Activated T-cell treated with anti-CD3 and anti-CD28 coated beads for 4 hours (primary cell): Measurements from ENCODE around the gene GPR55.
"Not testable (repeated sequence)": the region's sequence is repeated elsewhere in the genome, so short reads cannot be mapped to it uniquely, and the experiment has no call there.

Experiments used
- DNase-seq: peaks from one replicate; pipeline ENCODE4 v3.0.0-alpha.2; 2020

GPR55 gene

DNA sequence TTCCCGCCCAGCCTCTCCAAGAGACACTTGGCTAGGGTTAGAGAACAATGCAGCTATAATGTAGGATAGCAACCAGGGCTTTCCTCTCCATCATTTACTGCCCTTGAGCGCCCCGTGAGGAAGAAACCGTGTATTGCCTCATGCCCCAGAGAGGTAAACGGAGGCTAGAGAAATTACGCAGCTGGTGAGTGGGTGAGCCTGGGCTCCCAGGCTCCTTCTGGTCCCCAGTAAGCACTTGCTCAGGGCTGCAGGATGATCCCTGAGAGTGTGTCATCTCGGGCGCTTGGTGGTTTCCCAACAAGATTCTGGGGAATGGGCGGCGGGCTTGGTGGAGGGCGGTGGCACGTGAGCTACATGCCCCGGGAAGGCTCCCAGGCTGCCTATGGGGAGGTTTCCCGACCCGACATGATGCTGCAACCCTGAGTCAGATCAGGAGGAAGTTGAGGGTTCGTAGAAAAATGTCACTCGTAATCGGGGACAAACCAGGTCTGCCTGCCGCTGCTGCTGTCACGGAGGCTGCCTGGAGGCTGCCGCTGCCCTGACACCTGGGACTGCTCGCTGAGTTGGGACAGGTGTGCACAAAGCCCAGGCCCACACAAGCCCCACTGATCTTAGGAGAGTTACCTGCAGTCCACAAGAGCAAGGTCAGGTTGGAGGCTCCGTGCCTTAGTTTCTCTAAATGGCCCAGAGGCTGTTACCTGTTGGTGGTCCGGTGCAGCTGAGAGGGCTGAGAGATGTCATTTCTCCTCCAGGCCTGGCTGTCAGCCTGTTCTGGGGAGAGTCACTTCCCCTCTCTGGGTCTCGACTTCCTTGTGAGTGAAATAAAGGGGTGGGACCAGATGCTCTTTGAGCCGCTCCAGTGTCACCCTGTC, at the start of gene GPR55:
Gene GPR55, minus strand, starts transcription at position 773 of the 872 bp plus-strand sequence. CDS start 14,280 bp downstream, outside the sequence.
- peak; percentile 58 for DNase-seq

GRCh38 chr2:230974096-230974913, 49.3 kb upstream of the GPR55 start:
- DNase-seq = peak; percentile 32

DNA sequence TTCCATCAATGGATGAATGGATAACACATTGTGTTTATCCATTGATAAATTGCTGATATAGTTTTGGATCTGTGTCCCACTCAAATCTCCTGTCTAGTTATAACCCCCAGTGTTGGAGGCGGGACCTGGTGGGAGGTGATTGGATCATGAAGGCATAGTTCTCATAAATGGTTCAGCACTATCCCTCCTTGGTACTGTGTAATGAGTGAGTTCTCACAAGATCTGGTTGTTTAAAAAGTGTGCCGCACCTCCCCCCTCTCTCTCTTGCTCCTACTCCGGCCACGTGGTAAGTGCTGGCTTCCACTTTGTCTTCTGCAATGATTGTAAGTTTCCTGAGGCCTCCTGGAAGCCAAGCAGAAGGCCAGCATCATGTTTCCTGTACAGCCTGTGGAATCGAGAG, 47.0 kb upstream of the GPR55 start:
- no peak for DNase-seq

DNA sequence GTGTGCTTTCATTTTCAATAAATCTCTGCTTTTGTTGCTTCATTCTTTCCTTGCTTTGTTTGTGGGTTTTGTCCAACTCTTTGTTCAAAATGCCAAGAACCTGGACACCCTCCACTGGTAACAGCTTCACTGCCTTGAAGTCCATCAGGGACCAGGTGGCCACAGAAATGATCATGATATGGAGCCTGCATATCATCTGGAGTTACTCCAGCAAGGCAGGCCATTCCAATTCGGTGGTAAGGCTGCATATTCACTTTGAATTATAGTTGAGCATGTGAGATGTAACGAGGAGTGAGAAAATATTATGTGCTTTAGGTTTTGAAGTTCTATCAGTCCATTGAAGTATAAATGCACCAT, 44.6 kb upstream of the GPR55 start:
- no peak for DNase-seq

- DNase-seq = no peak
These were observed 44.0 kb upstream of the GPR55 start for GRCh38 chr2:230968921-230969658.

DNA sequence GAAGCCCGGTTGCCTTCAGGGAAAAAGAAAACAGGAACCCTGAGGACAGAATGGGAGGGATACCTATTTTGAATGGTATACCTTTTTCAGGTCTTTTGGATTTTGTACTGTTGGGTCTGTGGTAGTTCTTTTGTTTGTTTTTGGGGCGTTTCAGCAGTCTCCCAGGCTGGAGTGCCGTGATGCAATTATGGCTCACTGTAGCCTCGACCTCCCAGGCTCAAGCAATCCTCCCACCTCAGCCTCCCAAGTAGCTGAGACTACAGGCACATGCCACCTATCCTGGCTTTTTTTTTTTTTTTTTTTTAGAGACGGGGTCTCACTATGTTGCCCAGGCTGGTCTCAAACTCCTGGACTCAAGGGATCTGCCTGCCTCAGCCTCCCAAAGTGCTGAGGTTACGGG, 43.3 kb upstream of the GPR55 start:
- not testable (repeated sequence) for DNase-seq

DNA sequence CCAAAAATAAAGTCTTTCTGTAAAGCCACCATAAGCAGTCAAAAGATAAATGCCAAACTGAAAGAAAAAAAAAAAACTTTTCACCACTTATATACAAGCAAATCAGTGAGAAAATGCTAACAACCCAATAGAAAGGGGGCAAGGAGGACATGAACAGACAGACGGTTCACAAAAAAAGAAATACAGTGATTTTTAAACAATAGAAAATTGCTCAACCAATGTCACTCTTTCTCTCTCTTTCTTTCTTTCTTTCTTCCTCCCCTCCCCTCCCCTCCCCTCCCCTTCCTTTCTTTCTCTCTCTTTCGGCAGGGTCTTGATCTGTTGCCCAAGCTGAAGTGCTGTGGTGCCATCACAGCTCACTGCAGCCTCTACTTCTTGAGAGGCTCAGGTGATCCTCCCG, 42.1 kb upstream of the GPR55 start:
- no peak for DNase-seq

GRCh38 chr2:230964136-230964730, 39.2 kb upstream of the GPR55 start:
- DNase-seq = no peak

DNA sequence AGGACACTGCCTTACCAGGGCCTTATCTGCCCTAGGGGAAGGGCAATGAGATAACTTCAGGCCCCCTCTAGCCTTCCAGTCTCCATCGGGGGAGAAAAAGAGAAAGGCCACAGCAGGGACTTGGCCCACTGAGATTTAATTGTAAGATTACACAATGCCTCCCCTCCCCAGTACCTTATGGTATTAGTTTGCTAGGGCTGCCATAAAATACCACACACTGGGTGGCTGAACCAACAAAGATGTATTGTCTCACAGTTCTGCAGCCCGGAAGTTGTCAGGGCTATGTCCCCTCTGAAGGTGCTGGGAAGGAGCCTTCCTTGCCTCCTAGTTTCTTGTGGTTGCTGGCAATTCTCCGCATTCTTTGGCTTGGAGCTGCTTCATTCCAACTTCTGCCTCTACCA, 36.0 kb upstream of the GPR55 start:
- no peak for DNase-seq

DNA sequence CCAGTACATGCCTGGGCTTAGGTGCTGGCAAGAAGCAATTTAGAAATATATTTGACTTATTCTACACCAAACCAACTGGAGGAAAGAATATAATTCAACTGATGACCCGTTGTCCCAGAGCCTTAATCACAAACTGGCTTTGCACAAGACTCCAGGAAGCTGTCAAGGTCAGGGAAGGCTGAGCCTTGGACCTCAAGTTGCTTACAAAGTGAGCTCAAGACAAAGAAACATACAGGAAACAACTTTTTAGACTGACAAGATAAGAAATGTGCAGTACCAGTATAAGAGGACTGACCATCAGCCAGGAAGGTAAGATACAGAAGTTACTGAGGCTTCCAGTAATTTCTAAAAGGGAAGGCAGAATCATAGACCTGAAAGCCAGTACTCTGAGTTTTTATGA, 35.0 kb upstream of the GPR55 start:
- no peak for DNase-seq

- DNase-seq = no peak
These were observed 34.0 kb upstream of the GPR55 start for GRCh38 chr2:230958820-230959756.

- DNase-seq = no peak
These were observed 32.8 kb upstream of the GPR55 start for GRCh38 chr2:230957756-230958391.

GRCh38 chr2:230956827-230957755, 32.0 kb upstream of the GPR55 start:
- no peak for DNase-seq

- DNase-seq = no peak
These were observed 30.2 kb upstream of the GPR55 start for GRCh38 chr2:230955163-230955737.

DNA sequence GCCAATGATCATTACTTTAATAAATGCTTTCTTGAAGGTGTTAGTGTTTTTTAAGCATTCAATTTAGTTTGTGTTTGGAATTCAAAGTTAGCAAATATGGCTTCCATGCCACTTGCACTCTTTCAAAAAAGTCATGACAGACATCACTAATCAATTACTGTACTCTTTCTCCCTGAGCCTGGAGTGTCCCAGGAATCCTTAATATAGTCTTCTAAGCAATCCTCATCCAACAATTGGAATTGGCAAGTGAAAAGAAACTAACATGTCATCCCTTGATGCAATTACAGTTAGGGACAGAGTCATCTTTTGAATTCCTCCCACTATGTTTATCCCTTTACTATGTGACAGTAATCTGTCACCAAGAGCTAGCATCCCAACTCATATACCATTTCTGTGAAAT, 29.7 kb upstream of the GPR55 start:
- no peak for DNase-seq

GRCh38 chr2:230953845-230954244, 28.8 kb upstream of the GPR55 start:
- no peak for DNase-seq

DNA sequence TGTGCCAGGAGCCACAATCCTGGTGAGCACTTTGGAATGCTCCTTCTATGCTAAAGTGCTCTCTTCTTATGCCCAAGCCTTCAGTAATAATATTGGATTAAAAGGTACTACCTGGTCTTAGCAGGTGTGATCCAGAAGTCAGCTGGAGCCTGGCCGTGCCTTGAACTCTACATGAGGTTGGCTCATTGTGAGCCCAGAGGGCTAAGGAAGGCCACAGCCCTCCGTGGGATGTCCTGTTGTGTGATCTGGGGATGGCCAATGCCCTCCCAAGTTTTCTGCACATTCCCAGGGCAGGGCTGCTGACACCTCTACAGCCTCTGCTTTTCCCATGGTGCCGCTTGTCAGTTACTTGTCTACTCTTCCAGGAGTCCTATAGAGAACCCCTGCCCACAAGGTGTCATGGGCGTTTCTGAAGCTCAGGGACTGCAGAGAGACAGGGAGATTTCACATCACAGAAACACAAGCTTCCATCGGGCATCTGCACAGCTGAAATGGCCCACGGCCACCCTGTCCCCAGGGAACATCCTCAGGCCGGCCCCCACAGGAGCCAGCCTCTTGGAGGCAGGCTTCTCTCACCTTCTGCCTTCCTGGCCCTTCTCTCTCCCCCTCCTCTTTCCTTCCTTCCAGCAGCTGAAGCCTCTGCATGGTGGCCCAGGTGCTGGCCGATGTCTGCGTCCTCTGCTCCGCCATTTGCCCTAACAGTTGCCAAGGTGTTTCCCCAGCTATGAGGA, 27.3 kb upstream of the GPR55 start:
- DNase-seq = no peak

- DNase-seq = no peak
These were observed 26.4 kb upstream of the GPR55 start for GRCh38 chr2:230951396-230951795.

DNA sequence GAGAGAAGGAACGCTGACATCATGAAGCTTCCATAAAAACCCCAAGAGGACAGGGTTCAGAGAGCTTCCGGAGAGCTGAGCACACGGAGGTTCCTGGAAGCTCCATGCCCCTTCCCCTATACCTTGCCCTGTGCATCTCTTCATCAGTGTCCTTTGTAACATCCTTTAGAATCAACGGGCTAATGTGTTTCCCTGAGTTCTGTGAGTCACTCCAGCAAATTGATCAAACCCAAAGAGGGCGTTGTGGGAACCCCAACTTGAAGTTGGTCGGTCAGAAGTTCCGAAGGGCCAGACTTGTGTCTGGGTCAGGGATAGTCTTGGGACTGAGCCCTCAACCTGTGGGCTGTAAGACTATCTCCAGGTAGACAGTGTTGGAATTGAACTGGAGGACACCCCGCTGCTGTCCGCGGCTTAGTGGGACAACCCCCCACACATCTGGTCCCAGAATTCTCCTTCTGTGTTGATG, 25.9 kb upstream of the GPR55 start:
- no peak for DNase-seq
